Stimulated activated CD4-positive, alpha-beta T cell treated with anti-CD3 and anti-CD28 coated beads, Interleukin-12 subunit alpha, Interleukin-12 subunit beta, amount 100 ng/mL, for 4 hours (primary cell): Measurements from ENCODE around the gene REEP3.

Source experiments
- DNase-seq: peaks from one replicate; pipeline ENCODE4 v3.0.0-alpha.2; 2020

REEP3 gene

GRCh38 chr10:63670291-63670898, 149.2 kb downstream of the REEP3 start:
- DNase-seq: no peak

DNA sequence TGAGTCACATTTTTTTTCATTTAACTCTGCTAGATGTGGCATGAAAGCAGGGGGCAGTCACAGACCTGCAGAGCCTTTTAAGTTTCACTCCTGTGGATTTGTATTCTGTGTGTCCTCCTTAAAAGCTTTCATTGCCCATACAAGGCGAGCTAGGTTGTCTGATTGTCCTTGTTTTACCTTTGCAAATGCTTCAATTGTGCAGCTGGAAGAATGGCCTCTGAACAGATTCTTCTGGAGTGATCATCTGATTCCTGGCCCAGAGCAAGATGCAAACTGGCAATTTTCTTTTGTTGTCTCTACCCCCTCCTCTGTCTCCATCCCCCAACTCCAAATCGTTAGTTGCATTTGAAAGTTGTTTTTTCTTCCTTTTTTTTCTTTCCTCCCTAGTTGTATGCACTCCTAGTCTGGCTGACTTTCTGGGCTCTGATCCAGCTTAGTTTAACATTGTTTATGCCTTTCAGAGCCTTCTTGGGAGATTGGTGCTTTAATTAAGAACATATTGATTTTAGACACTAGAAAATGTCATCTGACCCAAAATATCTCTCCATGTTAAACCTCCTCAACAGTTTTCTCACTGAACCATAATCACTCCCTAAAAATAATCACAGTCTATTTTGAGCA, 150.2 kb downstream of the REEP3 start:
- no peak for DNase-seq

DNA sequence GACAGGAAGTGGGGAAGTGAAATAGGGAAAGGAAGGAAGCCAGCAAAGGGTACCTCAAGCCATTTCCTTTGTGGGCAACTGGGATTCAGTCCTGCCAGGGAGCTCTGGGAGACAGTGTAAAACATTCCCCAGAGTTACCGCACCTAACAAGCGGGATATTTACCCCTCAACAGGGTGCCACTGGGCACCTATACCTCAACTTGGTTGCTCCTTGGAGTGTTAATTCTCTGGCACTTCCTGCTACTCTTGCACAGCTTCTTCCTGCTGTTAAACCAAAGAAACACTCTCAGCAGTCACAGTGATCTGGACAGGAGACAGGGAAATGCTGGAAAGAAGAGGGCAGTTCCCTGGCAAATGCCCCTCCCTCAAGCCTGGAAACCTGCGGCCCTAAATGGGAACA, 151.3 kb downstream of the REEP3 start:
- no peak for DNase-seq

- DNase-seq: no peak
Measured at GRCh38 chr10:63673246-63673645, 152.0 kb downstream of the REEP3 start.

- no peak for DNase-seq
Measured at GRCh38 chr10:63673846-63674245, 152.6 kb downstream of the REEP3 start.
